Measurements from ENCODE around the gene DDX20.

DNA sequence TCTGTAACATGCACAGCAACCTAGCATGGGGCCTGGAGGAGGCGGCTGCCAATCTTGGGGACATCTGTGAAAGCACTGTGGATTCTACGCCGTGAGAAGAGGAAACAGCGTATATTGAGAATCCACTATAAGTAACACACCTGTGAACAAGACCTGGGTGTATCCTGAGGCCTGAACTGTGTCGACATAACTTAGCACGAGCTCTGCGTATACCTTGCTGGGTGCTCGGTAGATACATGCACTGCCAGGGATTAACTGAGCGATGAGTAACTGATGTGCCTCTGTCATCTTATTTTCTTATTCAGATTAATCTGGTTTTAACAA lies 58.6 kb downstream of the DDX20 start:
- TF ChIP-seq YY1 (IDR thresholded peaks at IDR 0.05; ENCODE audit: insufficient read depth, insufficient read length) (no peak), ZNF274 (IDR thresholded peaks at IDR 0.05; ENCODE audit: low read depth, low read length) (no peak)

All from NT2/D1 (cell line).